PC-3 (cell line): ENCODE results near the gene TENM4.

ENCODE experiments used
- CTCF ChIP-seq: fragments of 300-600 bp; sonication (generic); conservative IDR thresholded peaks from 2 replicates; pipeline ENCODE4 v1.5.1; 2017; ENCODE audit warnings: antibody characterized with exemption, low read depth, mild to moderate bottlenecking, low read length
- EZH2 ChIP-seq: fragments of 300-600 bp; sonication (generic); IDR thresholded peaks from one replicate; pipeline ENCODE4 v1.6.1; 2017; ENCODE audit warnings: antibody characterized with exemption, mild to moderate bottlenecking, low read length; ENCODE audit not compliant: unreplicated experiment

GRCh38 chr11:78633516-78634310, 807.1 kb downstream of the TENM4 start:
- TF ChIP-seq EZH2 (no peak), CTCF (no peak)
